OCI-LY1 (cell line): ENCODE measurements around the gene VGLL4.

Source experiments
- EZH2 ChIP-seq: fragments of 200-600 bp; sonication (generic), shearing (Covaris generic); IDR thresholded peaks from 2 replicates; pipeline ENCODE4 v1.8.0; 2017; ENCODE audit warnings: borderline replicate concordance, mixed run types, mild to moderate bottlenecking, antibody characterized with exemption, low read length, moderate library complexity, mixed read lengths
- TF ChIP-seq, protein P1 (sequence below): fragments of 200-600 bp; sonication (generic), shearing (Covaris generic); IDR thresholded peaks from 2 replicates; pipeline ENCODE4 v1.5.1; 2017; ENCODE audit warnings: mild to moderate bottlenecking, antibody characterized with exemption, low read length, moderate library complexity, mixed read lengths

DNA sequence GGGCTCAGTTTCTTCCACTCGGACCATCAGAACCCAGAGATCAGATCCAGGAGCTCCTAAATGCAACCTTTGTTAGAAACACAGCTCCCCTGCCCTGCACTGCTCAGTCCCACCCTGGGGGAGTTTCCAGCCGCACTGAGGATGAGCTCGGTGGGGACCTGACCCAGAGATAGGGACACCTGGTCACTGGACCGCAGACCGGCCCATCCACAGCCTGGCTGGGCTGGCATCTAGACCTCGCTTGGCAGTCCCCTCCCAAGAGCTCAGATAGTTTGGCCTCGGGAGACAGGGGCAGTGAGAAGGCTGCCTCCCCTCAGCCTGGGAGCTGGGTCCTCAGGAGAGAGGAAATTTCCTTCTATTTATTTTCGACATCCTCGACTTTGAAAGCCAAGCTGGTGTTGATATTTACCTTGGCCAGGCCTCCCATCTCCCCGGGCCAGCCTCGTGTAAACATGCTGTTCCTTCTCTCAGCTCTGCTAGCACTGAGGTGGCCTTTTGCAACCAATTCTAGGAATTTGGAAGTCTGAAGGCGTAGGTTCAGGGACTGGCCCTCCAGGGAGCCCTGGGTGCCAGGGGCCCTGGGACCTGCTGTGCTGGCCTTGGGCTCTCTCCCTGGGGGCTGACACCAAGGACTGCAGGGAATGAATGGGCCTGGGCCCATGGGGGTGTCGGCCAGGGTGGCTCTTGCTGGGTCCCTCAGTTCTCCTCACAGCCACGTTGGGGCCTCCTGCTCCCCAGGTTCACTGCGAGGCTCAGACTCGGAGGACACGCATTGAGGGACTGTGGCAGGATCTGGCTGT, 90.1 kb downstream of the VGLL4 start:
- TF ChIP-seq, protein P1, sequence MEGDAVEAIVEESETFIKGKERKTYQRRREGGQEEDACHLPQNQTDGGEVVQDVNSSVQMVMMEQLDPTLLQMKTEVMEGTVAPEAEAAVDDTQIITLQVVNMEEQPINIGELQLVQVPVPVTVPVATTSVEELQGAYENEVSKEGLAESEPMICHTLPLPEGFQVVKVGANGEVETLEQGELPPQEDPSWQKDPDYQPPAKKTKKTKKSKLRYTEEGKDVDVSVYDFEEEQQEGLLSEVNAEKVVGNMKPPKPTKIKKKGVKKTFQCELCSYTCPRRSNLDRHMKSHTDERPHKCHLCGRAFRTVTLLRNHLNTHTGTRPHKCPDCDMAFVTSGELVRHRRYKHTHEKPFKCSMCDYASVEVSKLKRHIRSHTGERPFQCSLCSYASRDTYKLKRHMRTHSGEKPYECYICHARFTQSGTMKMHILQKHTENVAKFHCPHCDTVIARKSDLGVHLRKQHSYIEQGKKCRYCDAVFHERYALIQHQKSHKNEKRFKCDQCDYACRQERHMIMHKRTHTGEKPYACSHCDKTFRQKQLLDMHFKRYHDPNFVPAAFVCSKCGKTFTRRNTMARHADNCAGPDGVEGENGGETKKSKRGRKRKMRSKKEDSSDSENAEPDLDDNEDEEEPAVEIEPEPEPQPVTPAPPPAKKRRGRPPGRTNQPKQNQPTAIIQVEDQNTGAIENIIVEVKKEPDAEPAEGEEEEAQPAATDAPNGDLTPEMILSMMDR: no peak
- no peak for TF ChIP-seq EZH2
